ENCODE results near the gene TUBGCP6.

DNA sequence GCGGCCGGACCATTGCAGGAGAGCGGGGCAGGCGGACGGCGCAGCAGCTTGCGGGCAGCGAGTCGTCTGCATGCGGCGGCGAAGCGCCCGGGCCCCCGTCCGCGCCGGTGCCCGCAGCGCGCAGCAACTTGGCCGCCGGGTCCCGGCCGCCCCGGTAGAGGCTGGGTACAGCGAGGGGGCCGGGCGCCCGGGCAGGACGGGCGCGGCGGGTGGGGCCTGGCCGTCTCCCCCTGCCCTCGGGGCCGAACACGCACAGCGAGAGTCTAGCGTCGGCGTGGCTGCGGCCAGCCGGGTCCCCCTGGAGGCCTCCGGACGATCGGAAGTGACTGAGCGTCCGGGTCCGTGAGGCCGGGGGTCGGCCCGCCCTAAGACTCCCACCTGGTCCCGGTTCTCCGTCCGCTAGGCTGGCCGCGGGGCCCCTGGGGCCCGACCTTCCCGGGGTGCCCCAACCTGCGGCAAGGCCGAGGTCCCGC, 59.9 kb downstream of the TUBGCP6 start:
- TF ChIP-seq, protein P1, sequence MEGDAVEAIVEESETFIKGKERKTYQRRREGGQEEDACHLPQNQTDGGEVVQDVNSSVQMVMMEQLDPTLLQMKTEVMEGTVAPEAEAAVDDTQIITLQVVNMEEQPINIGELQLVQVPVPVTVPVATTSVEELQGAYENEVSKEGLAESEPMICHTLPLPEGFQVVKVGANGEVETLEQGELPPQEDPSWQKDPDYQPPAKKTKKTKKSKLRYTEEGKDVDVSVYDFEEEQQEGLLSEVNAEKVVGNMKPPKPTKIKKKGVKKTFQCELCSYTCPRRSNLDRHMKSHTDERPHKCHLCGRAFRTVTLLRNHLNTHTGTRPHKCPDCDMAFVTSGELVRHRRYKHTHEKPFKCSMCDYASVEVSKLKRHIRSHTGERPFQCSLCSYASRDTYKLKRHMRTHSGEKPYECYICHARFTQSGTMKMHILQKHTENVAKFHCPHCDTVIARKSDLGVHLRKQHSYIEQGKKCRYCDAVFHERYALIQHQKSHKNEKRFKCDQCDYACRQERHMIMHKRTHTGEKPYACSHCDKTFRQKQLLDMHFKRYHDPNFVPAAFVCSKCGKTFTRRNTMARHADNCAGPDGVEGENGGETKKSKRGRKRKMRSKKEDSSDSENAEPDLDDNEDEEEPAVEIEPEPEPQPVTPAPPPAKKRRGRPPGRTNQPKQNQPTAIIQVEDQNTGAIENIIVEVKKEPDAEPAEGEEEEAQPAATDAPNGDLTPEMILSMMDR (conservative IDR thresholded peaks at IDR 0.05; ENCODE audit: low read length), result no peak
- no peak for TF ChIP-seq EZH2phosphoT487 (IDR thresholded peaks at IDR 0.05; ENCODE audit: borderline replicate concordance)
